Mesenchymal stem cell (in vitro differentiated cells and primary cell): ENCODE results near the gene PDE7B.

Experiments used
- DNase-seq: peaks from one replicate; pipeline ENCODE4 v3.0.0-alpha.2; 2013
- H2AFZ ChIP-seq: one replicate; pipeline ENCODE4 v1.6.1; 2013; ENCODE audit warnings: low read depth, mild to moderate bottlenecking, control low read depth, inconsistent platforms, low read length, moderate library complexity
- H2AK5ac ChIP-seq: 2 replicates; pipeline ENCODE4 v1.6.1; 2013; ENCODE audit warnings: low read length, moderate library complexity, mild to moderate bottlenecking, inconsistent platforms; ENCODE audit not compliant: severe bottlenecking
- H2BK120ac ChIP-seq: one replicate; pipeline ENCODE4 v1.6.1; 2013; ENCODE audit warnings: low read depth, mild to moderate bottlenecking, inconsistent platforms, low read length, moderate library complexity
- H2BK12ac ChIP-seq, 2 experiments: one replicate each; pipeline ENCODE4 v1.6.1; 2013; ENCODE audit warnings: inconsistent platforms in 2 of 2, low read length in 2 of 2, mild to moderate bottlenecking in 2 of 2, moderate library complexity in 2 of 2, control low read depth in 1 of 2
- H2BK15ac ChIP-seq: one replicate; pipeline ENCODE4 v1.6.1; 2013; ENCODE audit warnings: mild to moderate bottlenecking, low read depth, inconsistent platforms; ENCODE audit not compliant: poor library complexity, severe bottlenecking
- H2BK5ac ChIP-seq: 2 replicates; pipeline ENCODE4 v1.6.1; 2013; ENCODE audit warnings: low read depth, mild to moderate bottlenecking, low read length, control low read depth, inconsistent platforms; ENCODE audit not compliant: poor library complexity, severe bottlenecking
- H3K14ac ChIP-seq, 2 experiments: one replicate each; pipeline ENCODE4 v1.6.1; 2013; ENCODE audit warnings: inconsistent platforms in 2 of 2, low read length in 2 of 2, control low read depth in 1 of 2, mild to moderate bottlenecking in 1 of 2, moderate library complexity in 1 of 2
- H3K18ac ChIP-seq, 2 experiments: one replicate each; pipeline ENCODE4 v1.6.1; 2013; ENCODE audit warnings: inconsistent platforms in 2 of 2, low read length in 2 of 2, control low read depth in 1 of 2, low read depth in 1 of 2, mild to moderate bottlenecking in 1 of 2
- H3K23ac ChIP-seq, 2 experiments: one replicate each; pipeline ENCODE4 v1.6.1; 2013; ENCODE audit warnings: inconsistent platforms in 2 of 2, low read length in 2 of 2, mild to moderate bottlenecking in 2 of 2, moderate library complexity in 2 of 2, control low read depth in 1 of 2
- H3K27ac ChIP-seq: 2 replicates; pipeline ENCODE4 v1.5.1; 2013; ENCODE audit warnings: mild to moderate bottlenecking, moderate library complexity, low read length, control low read depth, inconsistent platforms; ENCODE audit not compliant: poor library complexity, severe bottlenecking
- H3K27me3 ChIP-seq, 2 experiments: 2 replicates each; pipeline versions ENCODE4 v1.6.1 to v1.7.0; 2013; ENCODE audit warnings: low read length in 2 of 2, mild to moderate bottlenecking in 2 of 2, moderate library complexity in 2 of 2, control low read depth in 1 of 2, inconsistent platforms in 1 of 2; ENCODE audit not compliant: control insufficient read depth in 1 of 2, insufficient read depth in 1 of 2
- H3K36me3 ChIP-seq, 2 experiments: 2 replicates each; pipeline versions ENCODE4 v1.6.1 to v1.7.0; 2013; ENCODE audit warnings: low read length in 2 of 2, control low read depth in 1 of 2, inconsistent platforms in 1 of 2, low read depth in 1 of 2, mild to moderate bottlenecking in 1 of 2; ENCODE audit not compliant: insufficient read depth in 2 of 2, control insufficient read depth in 1 of 2
- H3K4ac ChIP-seq, 2 experiments: one replicate each; pipeline ENCODE4 v1.6.1; 2013; ENCODE audit warnings: inconsistent platforms in 2 of 2, low read length in 2 of 2, mild to moderate bottlenecking in 2 of 2, moderate library complexity in 2 of 2, control low read depth in 1 of 2, low read depth in 1 of 2
- H3K4me1 ChIP-seq: 2 replicates; pipeline ENCODE4 v1.6.1; 2013; ENCODE audit warnings: low read depth, low read length, control low read depth; ENCODE audit not compliant: control insufficient read depth, insufficient read depth
- H3K4me2 ChIP-seq: 2 replicates; pipeline ENCODE4 v1.6.1; 2013; ENCODE audit warnings: low read length, mild to moderate bottlenecking, inconsistent platforms; ENCODE audit not compliant: poor library complexity, severe bottlenecking
- H3K4me3 ChIP-seq, 2 experiments: 2 replicates each; pipeline versions ENCODE4 v1.5.1 to v1.7.0; 2013; ENCODE audit warnings: low read length in 2 of 2, mild to moderate bottlenecking in 2 of 2, control low read depth in 1 of 2, low read depth in 1 of 2; ENCODE audit not compliant: insufficient read depth in 1 of 2
- H3K79me1 ChIP-seq: replicated peaks from 2 replicates; pipeline ENCODE4 v1.6.1; 2013; ENCODE audit warnings: mild to moderate bottlenecking, control low read depth, low read length, inconsistent platforms; ENCODE audit not compliant: poor library complexity, severe bottlenecking
- H3K9ac ChIP-seq: 2 replicates; pipeline ENCODE4 v1.7.0; 2013; ENCODE audit warnings: mild to moderate bottlenecking, low read length, moderate library complexity
- H3K9me3 ChIP-seq: 2 replicates; pipeline ENCODE4 v1.7.0; 2013; ENCODE audit warnings: mild to moderate bottlenecking, low read length; ENCODE audit not compliant: control insufficient read depth
- H4K8ac ChIP-seq: one replicate; pipeline ENCODE4 v1.6.1; 2013; ENCODE audit warnings: inconsistent platforms, mild to moderate bottlenecking, low read length, moderate library complexity
- H4K91ac ChIP-seq: one replicate; pipeline ENCODE4 v1.6.1; 2013; ENCODE audit warnings: mild to moderate bottlenecking, low read length, inconsistent platforms
- WGBS: methylation state at CpG from one replicate; pipeline ENCODE4 v1.1.7; 2013; ENCODE audit warnings: mixed read lengths; 5-methylcytosine and 5-hydroxymethylcytosine counted together

Gene PDE7B

GRCh38 chr6:135972150-135972549, 120.6 kb downstream of the PDE7B start:
- DNase-seq = no peak
- Histone ChIP-seq H2BK5ac (no peak overlapping the region), H3K23ac (no peak overlapping the region), H3K4me2 (no peak overlapping the region), H2BK12ac (no peak overlapping the region), H3K27me3 (no peaks in the 10 kb centered on the region), H2BK15ac (no peak overlapping the region), H2BK120ac (no peak overlapping the region), H2AFZ (no peak overlapping the region), H3K4me1 (no peaks in the 10 kb centered on the region), H3K9ac (no peak overlapping the region), H3K27ac (no peak overlapping the region), H3K9me3 (no peaks in the 10 kb centered on the region), H3K79me1 (no peaks in the 10 kb centered on the region), H3K14ac (no peak overlapping the region), H3K36me3 (no peaks in the 10 kb centered on the region), H3K4ac (no peak overlapping the region), H4K91ac (no peak overlapping the region), H4K8ac (no peak overlapping the region), H3K4me3 (no peak overlapping the region), H2AK5ac (no peak overlapping the region), H3K18ac (no peak overlapping the region)

DNA sequence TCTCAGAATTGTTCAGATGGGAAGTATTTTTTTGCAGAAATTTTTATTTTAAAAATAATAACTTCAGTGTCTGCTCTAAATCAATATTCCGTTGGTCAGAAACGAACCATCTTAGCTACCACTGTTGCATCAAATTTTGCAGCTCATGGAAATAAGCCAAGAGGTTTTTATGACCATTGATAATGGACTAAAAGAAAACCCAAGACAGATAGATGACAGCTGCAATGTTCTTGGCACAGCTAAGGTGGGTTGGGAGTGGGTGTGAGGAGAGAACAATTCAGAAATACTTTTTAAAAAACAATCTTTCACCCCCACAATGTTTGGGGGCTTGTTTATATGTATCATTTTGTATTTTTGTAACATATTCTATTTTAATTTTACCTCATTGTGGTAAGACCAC, 121.1 kb downstream of the PDE7B start:
- Histone ChIP-seq H2BK15ac (no peak overlapping the region), H3K14ac (no peak overlapping the region), H2AK5ac (no peak overlapping the region), H3K4me2 (no peak overlapping the region), H3K27ac (no peak overlapping the region), H3K4me1 (no peaks in the 10 kb centered on the region), H3K23ac (no peak overlapping the region), H3K36me3 (no peaks in the 10 kb centered on the region), H2BK12ac (no peak overlapping the region), H3K79me1 (no peaks in the 10 kb centered on the region), H2BK5ac (no peak overlapping the region), H3K4ac (no peak overlapping the region), H3K4me3 (no peak overlapping the region), H2BK120ac (no peak overlapping the region), H3K27me3 (no peaks in the 10 kb centered on the region), H2AFZ (no peak overlapping the region), H4K8ac (no peak overlapping the region), H3K9ac (no peak overlapping the region), H3K9me3 (no peaks in the 10 kb centered on the region), H4K91ac (no peak overlapping the region), H3K18ac (no peak overlapping the region)
- DNase-seq = no peak
- no CpG with 5 or more reads among the region's 2 CpGs for WGBS

- no peaks in the 10 kb centered on the region for H3K27me3 ChIP-seq
- H2BK120ac ChIP-seq = no peak overlapping the region
- no peaks in the 10 kb centered on the region for H3K9me3 ChIP-seq
- no peak overlapping the region for H3K4ac ChIP-seq
- 40% methylated on average over 1 of the region's 1 CpG for WGBS
- H3K9ac ChIP-seq = no peak overlapping the region
- no peak for DNase-seq
- H3K4me3 ChIP-seq = no peak overlapping the region
- no peak overlapping the region for H2AFZ ChIP-seq
- H3K4me2 ChIP-seq = no peak overlapping the region
- H3K27ac ChIP-seq = no peak overlapping the region
- no peak overlapping the region for H2BK12ac ChIP-seq
- H3K4me1 ChIP-seq = no peaks in the 10 kb centered on the region
- H3K14ac ChIP-seq = no peak overlapping the region
- H3K18ac ChIP-seq = no peak overlapping the region
- no peak overlapping the region for H3K23ac ChIP-seq
- H4K8ac ChIP-seq = no peak overlapping the region
- no peaks in the 10 kb centered on the region for H3K79me1 ChIP-seq
- no peak overlapping the region for H2BK15ac ChIP-seq
- H3K36me3 ChIP-seq = no peaks in the 10 kb centered on the region
- H2BK5ac ChIP-seq = no peak overlapping the region
- no peak overlapping the region for H2AK5ac ChIP-seq
- H4K91ac ChIP-seq = no peak overlapping the region
These were observed 122.9 kb downstream of the PDE7B start for GRCh38 chr6:135974426-135974825.

DNA sequence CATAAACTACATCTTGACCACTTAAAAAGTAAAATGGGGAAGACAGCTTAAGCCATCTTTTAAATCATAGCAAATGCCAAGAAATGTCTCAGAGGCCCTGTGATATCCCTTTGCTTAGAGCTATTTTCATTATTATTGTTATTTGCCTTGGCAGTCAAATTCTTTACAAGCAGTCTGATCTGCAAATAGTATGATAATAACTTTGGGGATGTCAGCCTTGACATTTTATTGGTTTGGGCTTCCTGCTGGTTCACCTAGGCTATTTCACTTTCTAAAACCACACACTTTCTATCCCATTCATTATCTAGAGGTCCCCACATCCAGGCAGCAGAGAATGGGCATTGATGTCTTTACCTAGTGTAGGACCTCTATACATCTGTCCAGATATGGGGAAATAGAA, 125.1 kb downstream of the PDE7B start:
- H3K4me2 ChIP-seq = no peak overlapping the region
- no peak overlapping the region for H2BK5ac ChIP-seq
- H3K36me3 ChIP-seq = no peaks in the 10 kb centered on the region
- no peaks in the 10 kb centered on the region for H3K9me3 ChIP-seq
- H3K27ac ChIP-seq = no peak overlapping the region
- no peaks in the 10 kb centered on the region for H3K79me1 ChIP-seq
- no peaks in the 10 kb centered on the region for H3K4me1 ChIP-seq
- no peak overlapping the region for H2BK120ac ChIP-seq
- no peak overlapping the region for H4K91ac ChIP-seq
- H3K14ac ChIP-seq = no peak overlapping the region
- no peak overlapping the region for H4K8ac ChIP-seq
- H3K27me3 ChIP-seq = no peaks in the 10 kb centered on the region
- no peak overlapping the region for H2BK15ac ChIP-seq
- H3K18ac ChIP-seq = no peak overlapping the region
- H2AK5ac ChIP-seq = no peak overlapping the region
- no peak overlapping the region for H3K4me3 ChIP-seq
- H2BK12ac ChIP-seq = no peak overlapping the region
- no peak overlapping the region for H3K23ac ChIP-seq
- H3K4ac ChIP-seq = no peak overlapping the region
- H3K9ac ChIP-seq = no peak overlapping the region
- no peak overlapping the region for H2AFZ ChIP-seq
- DNase-seq = no peak
